Activated CD8-positive, alpha-beta T cell treated with anti-CD3 and anti-CD28 coated beads for 36 hours (primary cell): ENCODE results near the gene CCDC70. TPM values are rescaled to one million over a fixed set of nuclear protein-coding genes. Genes with fewer than 3 reads are reported as not detected.
"Not testable (repeated sequence)": the region's sequence is repeated elsewhere in the genome, so short reads cannot be mapped to it uniquely, and the experiment has no call there.

Source experiments
- ATAC-seq: fragments of 200-7000 bp; cut with Tn5 transposase; one replicate; pipeline ENCODE4 v1.10.0; 2021; ENCODE audit warnings: mild to moderate bottlenecking, moderate library complexity
- CTCF ChIA-PET: fragments of 350-600 bp; sonication (Branson Sonifier 250); formaldehyde crosslinking; loops from one replicate; lab custom pipeline; 2021; ENCODE audit warnings: antibody characterized with exemption; lab: Charles Lee
- POLR2A ChIA-PET: fragments of 350-600 bp; sonication (Branson Sonifier 250); formaldehyde crosslinking; loops from one replicate; lab custom pipeline; 2021; ENCODE audit warnings: antibody characterized with exemption; lab: Charles Lee
- DNase-seq: peaks from one replicate; pipeline ENCODE4 v3.0.0-alpha.2; 2020
- H3K27ac Mint-ChIP-seq: one replicate; pipeline ENCODE4 v1.8.0; 2021; ENCODE audit warnings: mild to moderate bottlenecking, mixed read lengths
- H3K27me3 Mint-ChIP-seq: one replicate; pipeline ENCODE4 v1.8.0; 2021; ENCODE audit warnings: mixed read lengths
- H3K36me3 Mint-ChIP-seq: one replicate; pipeline ENCODE4 v1.8.0; 2021; ENCODE audit warnings: low read depth, mixed read lengths
- H3K4me1 Mint-ChIP-seq: one replicate; pipeline ENCODE4 v1.8.0; 2021; ENCODE audit warnings: low read depth, mixed read lengths
- H3K4me3 Mint-ChIP-seq: one replicate; pipeline ENCODE4 v1.8.0; 2021; ENCODE audit warnings: mild to moderate bottlenecking, moderate library complexity, mixed read lengths
- H3K9me3 Mint-ChIP-seq: one replicate; pipeline ENCODE4 v1.8.0; 2021; ENCODE audit warnings: mixed read lengths
- CTCF ChIP-seq: fragments of 200-600 bp; IDR thresholded peaks from one replicate; pipeline ENCODE4 v1.8.0; 2022; ENCODE audit warnings: antibody characterized with exemption, mild to moderate bottlenecking
- intact Hi-C: fragments of 100-400 bp; cut with micrococcal nuclease; formaldehyde crosslinking; loops from one replicate; pipeline ENCODE4 v1.10.0; 2022
- total RNA-seq, 2 experiments: library from RNA; stranded (reverse); gene quantifications; one replicate each; pipeline ENCODE4 v1.2.3, GENCODE V29; 2021

CCDC70 gene
- total RNA-seq, 2 experiments from 2014 or later, result 0.45 to 0.72 TPM

GRCh38 chr13:51907040-51907732 is 45.4 kb downstream of the CCDC70 start:
- DNase-seq, result no peak
- no peaks in the 10 kb centered on the region for H3K36me3 Mint-ChIP-seq
- ATAC-seq, result peak; percentile 24
- H3K9me3 Mint-ChIP-seq, result no peaks in the 10 kb centered on the region
- ChIA-PET POLR2A (interaction anchor here (0.6 kb wide), 1 partner anchor 60 kb away, joined by 3 read pairs; no protein-coding TSS in a partner anchor), CTCF (no interaction called here)
- no peak overlapping the region for H3K27ac Mint-ChIP-seq
- H3K4me3 Mint-ChIP-seq, result no peak overlapping the region
- no peak for TF ChIP-seq CTCF
- H3K27me3 Mint-ChIP-seq, result peaks cover 5% of the 10 kb centered on the region
- intact Hi-C loops, result no loop called here
- H3K4me1 Mint-ChIP-seq, result peaks cover 25% of the 10 kb centered on the region

GRCh38 chr13:51909265-51909664 is 47.5 kb downstream of the CCDC70 start:
- DNase-seq, H3K4me3 Mint-ChIP-seq, H3K27me3 Mint-ChIP-seq, ATAC-seq, H3K9me3 Mint-ChIP-seq, H3K36me3 Mint-ChIP-seq, intact Hi-C loops, POLR2A ChIA-PET: not testable (repeated sequence)
- Mint-ChIP-seq H3K27ac (peak overlapping the region; percentile 18), H3K4me1 (peaks cover 19% of the 10 kb centered on the region)
- CTCF ChIA-PET, result interaction anchor here (0.7 to 1.2 kb wide), 2 partner anchors 11 to 94 kb away, joined by 3 to 4 read pairs; no protein-coding TSS in a partner anchor

GRCh38 chr13:51910508-51910907 is 48.7 kb downstream of the CCDC70 start:
- H3K27ac Mint-ChIP-seq, result no peak overlapping the region
- CTCF ChIA-PET, result interaction anchor here (1.4 kb wide), 1 partner anchor 96 kb away, joined by 5 read pairs; no protein-coding TSS in a partner anchor
- H3K27me3 Mint-ChIP-seq, result peaks cover 4% of the 10 kb centered on the region
- POLR2A ChIA-PET, result no interaction called here
- H3K9me3 Mint-ChIP-seq, result no peaks in the 10 kb centered on the region
- intact Hi-C loops, result no loop called here
- peaks cover 19% of the 10 kb centered on the region for H3K4me1 Mint-ChIP-seq
- H3K4me3 Mint-ChIP-seq, result no peak overlapping the region
- ATAC-seq (no peak), DNase-seq (no peak)
- no peaks in the 10 kb centered on the region for H3K36me3 Mint-ChIP-seq
- no peak for TF ChIP-seq CTCF

- ATAC-seq, result no peak
- DNase-seq, result no peak
- no peak overlapping the region for H3K27ac Mint-ChIP-seq
- peaks cover 19% of the 10 kb centered on the region for H3K4me1 Mint-ChIP-seq
- intact Hi-C loops, result no loop called here
- CTCF ChIA-PET, result interaction anchor here (1.0 to 2.3 kb wide), 3 partner anchors 17 to 217 kb away, joined by 3 to 11 read pairs (median 3); partner anchors contain the start of gene NEK5
- POLR2A ChIA-PET, result no interaction called here
- no peaks in the 10 kb centered on the region for H3K36me3 Mint-ChIP-seq
- no peak overlapping the region for H3K4me3 Mint-ChIP-seq
- H3K27me3 Mint-ChIP-seq, result peaks cover 4% of the 10 kb centered on the region
- TF ChIP-seq CTCF, result no peak
- no peaks in the 10 kb centered on the region for H3K9me3 Mint-ChIP-seq
These were observed 50.3 kb downstream of the CCDC70 start for GRCh38 chr13:51912091-51912490.

GRCh38 chr13:51912511-51913225 is 50.9 kb downstream of the CCDC70 start:
- no peak for ATAC-seq
- Mint-ChIP-seq H3K4me3 (no peak overlapping the region), H3K36me3 (no peaks in the 10 kb centered on the region), H3K4me1 (peaks cover 19% of the 10 kb centered on the region), H3K9me3 (no peaks in the 10 kb centered on the region), H3K27ac (no peak overlapping the region), H3K27me3 (peaks cover 4% of the 10 kb centered on the region)
- CTCF ChIA-PET, result interaction anchor here (0.6 to 2.3 kb wide), 7 partner anchors 10 to 217 kb away, joined by 3 to 13 read pairs (median 3); partner anchors contain the start of gene NEK5
- POLR2A ChIA-PET, result no interaction called here
- no peak for TF ChIP-seq CTCF
- intact Hi-C loops, result no loop called here
- DNase-seq, result no peak
